Loucy (cell line): ENCODE measurements around the gene DUSP12.

Experiments used
- EZH2phosphoT487 ChIP-seq: fragments of 200-600 bp; IDR thresholded peaks from 2 replicates; pipeline ENCODE4 v1.6.1; 2018; ENCODE audit warnings: antibody characterized with exemption, mild to moderate bottlenecking, moderate library complexity, borderline replicate concordance
- TF ChIP-seq, protein P1 (sequence below): fragments of 200-600 bp; sonication (generic); conservative IDR thresholded peaks from 2 replicates; pipeline ENCODE4 v1.5.1; 2014; ENCODE audit warnings: mild to moderate bottlenecking, antibody characterized with exemption, low read length

DNA sequence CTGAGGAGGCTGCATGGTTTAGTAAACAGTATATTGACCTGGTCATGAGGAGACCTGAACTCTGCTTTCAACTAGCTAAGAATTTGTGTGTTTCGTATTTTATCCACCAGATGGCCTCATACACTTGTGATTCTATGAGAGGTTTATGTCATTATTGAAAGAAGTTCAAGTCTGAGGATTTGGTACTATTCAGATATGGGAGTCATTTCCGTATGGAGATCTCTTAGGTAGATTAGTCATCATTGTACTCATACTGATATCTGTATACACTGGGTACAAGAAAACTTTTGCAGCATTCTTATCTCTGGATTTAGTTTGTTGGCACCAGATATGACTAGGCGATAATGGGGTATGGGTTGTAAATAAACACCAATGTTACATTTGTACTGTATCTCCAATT, 43.2 kb downstream of the DUSP12 start:
- TF ChIP-seq, protein P1, sequence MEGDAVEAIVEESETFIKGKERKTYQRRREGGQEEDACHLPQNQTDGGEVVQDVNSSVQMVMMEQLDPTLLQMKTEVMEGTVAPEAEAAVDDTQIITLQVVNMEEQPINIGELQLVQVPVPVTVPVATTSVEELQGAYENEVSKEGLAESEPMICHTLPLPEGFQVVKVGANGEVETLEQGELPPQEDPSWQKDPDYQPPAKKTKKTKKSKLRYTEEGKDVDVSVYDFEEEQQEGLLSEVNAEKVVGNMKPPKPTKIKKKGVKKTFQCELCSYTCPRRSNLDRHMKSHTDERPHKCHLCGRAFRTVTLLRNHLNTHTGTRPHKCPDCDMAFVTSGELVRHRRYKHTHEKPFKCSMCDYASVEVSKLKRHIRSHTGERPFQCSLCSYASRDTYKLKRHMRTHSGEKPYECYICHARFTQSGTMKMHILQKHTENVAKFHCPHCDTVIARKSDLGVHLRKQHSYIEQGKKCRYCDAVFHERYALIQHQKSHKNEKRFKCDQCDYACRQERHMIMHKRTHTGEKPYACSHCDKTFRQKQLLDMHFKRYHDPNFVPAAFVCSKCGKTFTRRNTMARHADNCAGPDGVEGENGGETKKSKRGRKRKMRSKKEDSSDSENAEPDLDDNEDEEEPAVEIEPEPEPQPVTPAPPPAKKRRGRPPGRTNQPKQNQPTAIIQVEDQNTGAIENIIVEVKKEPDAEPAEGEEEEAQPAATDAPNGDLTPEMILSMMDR, result peak; percentile 72
- no peak for TF ChIP-seq EZH2phosphoT487
